ENCODE results near the gene PLD1. TPM values are rescaled to one million over a fixed set of nuclear protein-coding genes. Genes with fewer than 3 reads are reported as not detected.

Gene PLD1
- total RNA-seq, 1 donor from 2014 or later, result 13.9 TPM

DNA sequence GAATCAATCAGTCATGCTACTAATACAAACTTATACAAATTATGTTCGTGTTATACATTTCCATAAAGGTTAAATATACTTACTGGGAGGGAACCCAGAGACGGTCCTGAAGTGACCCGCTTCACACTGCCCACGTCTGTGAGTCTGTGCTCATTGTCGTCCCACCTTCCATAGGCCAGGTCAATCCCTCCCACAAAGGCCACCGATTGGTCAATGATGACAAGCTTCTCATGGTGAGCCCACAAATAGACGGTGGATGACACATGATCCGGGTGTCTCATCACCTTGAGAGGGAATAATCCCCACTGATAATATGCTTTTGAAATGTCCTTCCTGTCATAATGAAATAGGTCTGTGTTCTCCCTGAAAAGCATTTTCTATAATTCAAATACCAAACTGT is 121.7 kb downstream of the PLD1 start:
- H3K4me1 Mint-ChIP-seq (ENCODE audit: unreplicated experiment), result peaks cover 11% of the 10 kb centered on the region
- TF ChIP-seq, protein P1, sequence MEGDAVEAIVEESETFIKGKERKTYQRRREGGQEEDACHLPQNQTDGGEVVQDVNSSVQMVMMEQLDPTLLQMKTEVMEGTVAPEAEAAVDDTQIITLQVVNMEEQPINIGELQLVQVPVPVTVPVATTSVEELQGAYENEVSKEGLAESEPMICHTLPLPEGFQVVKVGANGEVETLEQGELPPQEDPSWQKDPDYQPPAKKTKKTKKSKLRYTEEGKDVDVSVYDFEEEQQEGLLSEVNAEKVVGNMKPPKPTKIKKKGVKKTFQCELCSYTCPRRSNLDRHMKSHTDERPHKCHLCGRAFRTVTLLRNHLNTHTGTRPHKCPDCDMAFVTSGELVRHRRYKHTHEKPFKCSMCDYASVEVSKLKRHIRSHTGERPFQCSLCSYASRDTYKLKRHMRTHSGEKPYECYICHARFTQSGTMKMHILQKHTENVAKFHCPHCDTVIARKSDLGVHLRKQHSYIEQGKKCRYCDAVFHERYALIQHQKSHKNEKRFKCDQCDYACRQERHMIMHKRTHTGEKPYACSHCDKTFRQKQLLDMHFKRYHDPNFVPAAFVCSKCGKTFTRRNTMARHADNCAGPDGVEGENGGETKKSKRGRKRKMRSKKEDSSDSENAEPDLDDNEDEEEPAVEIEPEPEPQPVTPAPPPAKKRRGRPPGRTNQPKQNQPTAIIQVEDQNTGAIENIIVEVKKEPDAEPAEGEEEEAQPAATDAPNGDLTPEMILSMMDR (IDR thresholded peaks at IDR 0.05), result no peak
- no peak overlapping the region for H3K27ac Mint-ChIP-seq (ENCODE audit: unreplicated experiment)
- H3K9me3 Mint-ChIP-seq (ENCODE audit: unreplicated experiment), result peaks cover 6% of the 10 kb centered on the region
- no peak for DNase-seq (ENCODE audit: extremely low spot score, unreplicated experiment)
- H3K4me3 Mint-ChIP-seq (ENCODE audit: unreplicated experiment), result no peak overlapping the region
- H3K27me3 Mint-ChIP-seq (ENCODE audit: unreplicated experiment), result no peaks in the 10 kb centered on the region
- H3K36me3 Mint-ChIP-seq (ENCODE audit: unreplicated experiment), result peaks cover 44% of the 10 kb centered on the region

DNA sequence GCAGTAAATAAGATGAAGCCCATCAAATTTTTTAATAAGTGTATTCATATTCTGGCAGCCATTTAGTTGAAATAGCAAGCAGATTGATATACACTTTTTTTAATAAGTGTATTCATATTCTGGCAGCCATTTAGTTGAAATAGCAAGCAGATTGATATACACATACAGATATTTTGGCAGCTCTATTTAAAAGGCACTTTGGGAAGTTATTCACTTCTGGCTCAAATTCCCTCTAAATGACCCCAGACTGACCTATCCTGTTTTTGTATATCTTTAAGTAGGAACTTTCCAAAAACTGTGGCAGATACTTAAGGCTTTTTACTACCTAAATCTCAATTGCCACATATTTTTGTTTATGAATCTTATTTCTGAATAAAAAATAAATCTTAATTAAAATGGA is 122.3 kb downstream of the PLD1 start:
- no peak for DNase-seq (ENCODE audit: extremely low spot score, unreplicated experiment)
- Mint-ChIP-seq H3K27ac (ENCODE audit: unreplicated experiment) (no peak overlapping the region), H3K36me3 (ENCODE audit: unreplicated experiment) (peaks cover 39% of the 10 kb centered on the region), H3K9me3 (ENCODE audit: unreplicated experiment) (peaks cover 6% of the 10 kb centered on the region), H3K4me1 (ENCODE audit: unreplicated experiment) (peaks cover 11% of the 10 kb centered on the region), H3K27me3 (ENCODE audit: unreplicated experiment) (no peaks in the 10 kb centered on the region), H3K4me3 (ENCODE audit: unreplicated experiment) (no peak overlapping the region)
- TF ChIP-seq, protein P1 (IDR thresholded peaks at IDR 0.05), result no peak

DNA sequence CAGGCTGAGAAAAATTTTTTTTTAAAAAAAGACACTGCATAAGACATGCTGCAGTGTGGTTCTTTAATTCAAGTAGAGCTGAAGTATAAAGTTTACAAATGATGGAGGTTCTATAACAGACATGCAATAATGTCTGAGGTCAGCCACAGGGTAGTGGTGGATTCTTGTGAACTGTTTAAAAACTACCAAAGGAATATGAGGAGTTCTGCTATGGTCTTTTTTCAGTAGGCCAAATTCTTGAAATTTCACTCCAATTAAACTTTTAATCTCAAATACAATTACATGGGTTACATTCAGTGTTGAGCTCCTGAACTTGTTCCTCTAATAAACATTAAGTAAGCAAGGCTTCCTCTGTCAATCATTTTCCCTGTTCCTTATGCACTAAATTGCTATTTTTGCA is 122.7 kb downstream of the PLD1 start:
- Mint-ChIP-seq H3K36me3 (ENCODE audit: unreplicated experiment) (peaks cover 36% of the 10 kb centered on the region), H3K4me3 (ENCODE audit: unreplicated experiment) (no peak overlapping the region)
- TF ChIP-seq, protein P1 (IDR thresholded peaks at IDR 0.05), result no peak

DNA sequence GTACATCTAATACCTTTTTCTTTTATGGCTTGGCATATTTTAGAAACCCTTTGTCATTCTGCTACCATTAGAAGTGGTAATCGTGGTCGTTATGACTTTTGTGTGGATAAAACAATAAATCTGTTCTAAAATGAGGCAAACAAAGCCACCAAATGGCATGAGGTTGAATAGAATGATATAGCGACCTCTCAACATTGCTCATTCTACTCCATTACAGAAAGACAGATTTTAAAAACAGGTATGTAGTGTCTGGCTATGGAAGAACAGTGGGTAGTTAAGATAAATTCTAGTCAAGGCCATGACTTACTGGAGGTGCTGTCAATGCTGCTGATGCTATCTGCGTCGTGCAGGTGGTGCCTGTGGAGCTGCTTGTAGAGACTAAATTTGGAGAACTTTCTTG is 123.2 kb downstream of the PLD1 start:
- no peak overlapping the region for H3K4me3 Mint-ChIP-seq (ENCODE audit: unreplicated experiment)
- no peak for DNase-seq (ENCODE audit: extremely low spot score, unreplicated experiment)
- H3K9me3 Mint-ChIP-seq (ENCODE audit: unreplicated experiment), result peaks cover 6% of the 10 kb centered on the region
- TF ChIP-seq, protein P1 (IDR thresholded peaks at IDR 0.05), result no peak
- H3K27ac Mint-ChIP-seq (ENCODE audit: unreplicated experiment), result no peak overlapping the region
- peaks cover 11% of the 10 kb centered on the region for H3K4me1 Mint-ChIP-seq (ENCODE audit: unreplicated experiment)
- no peaks in the 10 kb centered on the region for H3K27me3 Mint-ChIP-seq (ENCODE audit: unreplicated experiment)
- H3K36me3 Mint-ChIP-seq (ENCODE audit: unreplicated experiment), result peaks cover 35% of the 10 kb centered on the region

More for the DNA sequence above, 122.7 kb downstream of the PLD1 start:
- peaks cover 11% of the 10 kb centered on the region for H3K4me1 Mint-ChIP-seq (ENCODE audit: unreplicated experiment)
- H3K27me3 Mint-ChIP-seq (ENCODE audit: unreplicated experiment), result no peaks in the 10 kb centered on the region
- H3K27ac Mint-ChIP-seq (ENCODE audit: unreplicated experiment), result no peak overlapping the region
- DNase-seq (ENCODE audit: extremely low spot score, unreplicated experiment), result no peak
- H3K9me3 Mint-ChIP-seq (ENCODE audit: unreplicated experiment), result peaks cover 6% of the 10 kb centered on the region

DNA sequence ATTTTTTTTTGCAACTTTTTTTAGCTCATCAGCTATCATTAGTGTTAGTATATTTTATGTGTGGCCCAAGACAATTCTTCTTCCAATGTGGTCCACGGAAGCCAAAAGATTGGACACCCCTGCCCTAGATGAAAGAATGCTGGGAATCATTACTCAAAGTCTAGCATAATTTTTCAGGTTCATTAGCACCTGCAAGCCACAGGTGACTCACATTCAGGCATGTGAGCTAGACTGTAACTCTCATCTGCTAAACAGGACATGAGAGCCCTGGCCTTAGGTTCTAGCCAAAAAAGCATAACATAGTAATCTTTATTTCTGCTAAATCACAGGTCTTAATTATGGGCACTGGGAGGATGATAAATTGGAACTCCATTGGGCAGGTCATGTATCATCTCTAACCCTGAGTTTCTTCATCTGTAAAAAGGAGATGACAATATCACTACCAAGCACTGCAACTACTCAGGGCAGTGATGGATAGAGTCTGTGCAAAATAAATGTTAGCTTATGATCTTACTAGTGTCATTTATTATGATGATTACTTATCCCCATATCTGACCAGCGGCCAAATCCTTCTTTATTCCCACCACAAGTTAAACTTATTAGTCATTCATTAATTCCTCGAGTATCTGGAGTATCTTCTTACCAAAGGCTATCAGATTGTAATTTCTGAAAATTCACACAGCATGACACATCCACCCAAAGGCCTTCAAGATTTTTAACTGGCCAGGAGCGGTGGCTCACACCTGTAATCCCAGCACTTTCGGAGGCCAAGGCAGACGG is 125.0 kb downstream of the PLD1 start:
- Mint-ChIP-seq H3K9me3 (ENCODE audit: unreplicated experiment) (peaks cover 4% of the 10 kb centered on the region), H3K36me3 (ENCODE audit: unreplicated experiment) (peaks cover 30% of the 10 kb centered on the region), H3K27ac (ENCODE audit: unreplicated experiment) (no peak overlapping the region), H3K27me3 (ENCODE audit: unreplicated experiment) (no peaks in the 10 kb centered on the region), H3K4me1 (ENCODE audit: unreplicated experiment) (peaks cover 11% of the 10 kb centered on the region), H3K4me3 (ENCODE audit: unreplicated experiment) (no peak overlapping the region)
- TF ChIP-seq, protein P1 (IDR thresholded peaks at IDR 0.05), result no peak
- no peak for DNase-seq (ENCODE audit: extremely low spot score, unreplicated experiment)
